ENCODE measurements around the gene CLCN2.
A peak's percentile ranks its signal among the peaks of the same experiment; 100 is the strongest.

DNA sequence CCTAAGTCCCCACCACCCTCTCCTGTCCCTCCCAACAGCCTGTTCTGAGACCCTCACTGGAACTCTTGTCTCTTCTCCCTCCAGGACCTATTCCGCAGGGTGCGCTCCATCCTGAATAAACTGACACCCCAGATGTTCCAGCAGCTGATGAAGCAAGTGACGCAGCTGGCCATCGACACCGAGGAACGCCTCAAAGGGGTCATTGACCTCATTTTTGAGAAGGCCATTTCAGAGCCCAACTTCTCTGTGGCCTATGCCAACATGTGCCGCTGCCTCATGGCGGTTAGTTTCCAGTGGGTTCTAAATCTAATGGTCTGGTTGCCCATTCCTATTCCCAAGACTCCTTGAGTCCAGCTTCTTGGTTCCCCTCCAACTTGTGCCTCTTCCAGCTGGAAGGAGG, 37.7 kb downstream of the CLCN2 start:
- TF ChIP-seq POLR2A (IDR thresholded peaks at IDR 0.05): peak in 1 of 2 donors; percentile 30
- TF ChIP-seq, protein P1, sequence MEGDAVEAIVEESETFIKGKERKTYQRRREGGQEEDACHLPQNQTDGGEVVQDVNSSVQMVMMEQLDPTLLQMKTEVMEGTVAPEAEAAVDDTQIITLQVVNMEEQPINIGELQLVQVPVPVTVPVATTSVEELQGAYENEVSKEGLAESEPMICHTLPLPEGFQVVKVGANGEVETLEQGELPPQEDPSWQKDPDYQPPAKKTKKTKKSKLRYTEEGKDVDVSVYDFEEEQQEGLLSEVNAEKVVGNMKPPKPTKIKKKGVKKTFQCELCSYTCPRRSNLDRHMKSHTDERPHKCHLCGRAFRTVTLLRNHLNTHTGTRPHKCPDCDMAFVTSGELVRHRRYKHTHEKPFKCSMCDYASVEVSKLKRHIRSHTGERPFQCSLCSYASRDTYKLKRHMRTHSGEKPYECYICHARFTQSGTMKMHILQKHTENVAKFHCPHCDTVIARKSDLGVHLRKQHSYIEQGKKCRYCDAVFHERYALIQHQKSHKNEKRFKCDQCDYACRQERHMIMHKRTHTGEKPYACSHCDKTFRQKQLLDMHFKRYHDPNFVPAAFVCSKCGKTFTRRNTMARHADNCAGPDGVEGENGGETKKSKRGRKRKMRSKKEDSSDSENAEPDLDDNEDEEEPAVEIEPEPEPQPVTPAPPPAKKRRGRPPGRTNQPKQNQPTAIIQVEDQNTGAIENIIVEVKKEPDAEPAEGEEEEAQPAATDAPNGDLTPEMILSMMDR (IDR thresholded peaks at IDR 0.05): no peak

Measured in adrenal gland (tissue), 5 donors.